Tibial artery (tissue), 4 donors: ENCODE measurements around the gene VWF.

Experiments
- DNase-seq, 2 donors: peaks; one replicate each; pipeline ENCODE4 v3.0.0-alpha.2; 2019
- H3K27ac ChIP-seq, 2 donors: fragments of 200-600 bp; sonication (generic) in 1 of 2; 1 replicate in 1 of 2; 2 replicates in 1 of 2; pipeline ENCODE4 v1.5.1; 2018 to 2019; ENCODE audit warnings: mild to moderate bottlenecking in 1 of 2
- H3K27me3 ChIP-seq, 2 donors: fragments of 200-600 bp; sonication (generic) in 1 of 2; one replicate each; pipeline versions ENCODE4 v1.5.1 to v1.6.0; 2016 to 2019
- H3K36me3 ChIP-seq, 3 donors: fragments of 200-600 bp; sonication (generic) in 2 of 3; one replicate each; pipeline ENCODE4 v1.5.1; 2016 to 2019; ENCODE audit warnings: mild to moderate bottlenecking in 2 of 3
- H3K4me1 ChIP-seq, 4 donors: fragments of 200-600 bp; sonication (generic) in 2 of 4; 1 replicate in 3 of 4; 2 replicates in 1 of 4; pipeline ENCODE4 v1.5.1; 2016 to 2019
- H3K4me3 ChIP-seq, 2 donors: fragments of 200-600 bp; sonication (generic) in 1 of 2; 1 replicate in 1 of 2; 2 replicates in 1 of 2; pipeline ENCODE4 v1.5.1; 2018 to 2019; ENCODE audit warnings: mild to moderate bottlenecking in 2 of 2
- H3K9me3 ChIP-seq, 3 donors: fragments of 200-600 bp; sonication (generic) in 1 of 3; one replicate each; pipeline ENCODE4 v1.5.1; 2016 to 2019
- intact Hi-C: fragments of 100-400 bp; cut with DNase I; formaldehyde crosslinking; loops from one replicate; pipeline ENCODE4 v1.15.0; 2023; ENCODE audit warnings: low total_unique reads
- TF ChIP-seq, protein P1 (sequence below), 2 experiments: fragments of 200-600 bp in 1 of 2; fragments of 450-650 bp in 1 of 2; IDR thresholded peaks; one replicate each; pipeline ENCODE4 v1.5.1; 2017 to 2019; ENCODE audit warnings: antibody characterized with exemption in 2 of 2, mild to moderate bottlenecking in 1 of 2, moderate library complexity in 1 of 2

VWF gene

DNA sequence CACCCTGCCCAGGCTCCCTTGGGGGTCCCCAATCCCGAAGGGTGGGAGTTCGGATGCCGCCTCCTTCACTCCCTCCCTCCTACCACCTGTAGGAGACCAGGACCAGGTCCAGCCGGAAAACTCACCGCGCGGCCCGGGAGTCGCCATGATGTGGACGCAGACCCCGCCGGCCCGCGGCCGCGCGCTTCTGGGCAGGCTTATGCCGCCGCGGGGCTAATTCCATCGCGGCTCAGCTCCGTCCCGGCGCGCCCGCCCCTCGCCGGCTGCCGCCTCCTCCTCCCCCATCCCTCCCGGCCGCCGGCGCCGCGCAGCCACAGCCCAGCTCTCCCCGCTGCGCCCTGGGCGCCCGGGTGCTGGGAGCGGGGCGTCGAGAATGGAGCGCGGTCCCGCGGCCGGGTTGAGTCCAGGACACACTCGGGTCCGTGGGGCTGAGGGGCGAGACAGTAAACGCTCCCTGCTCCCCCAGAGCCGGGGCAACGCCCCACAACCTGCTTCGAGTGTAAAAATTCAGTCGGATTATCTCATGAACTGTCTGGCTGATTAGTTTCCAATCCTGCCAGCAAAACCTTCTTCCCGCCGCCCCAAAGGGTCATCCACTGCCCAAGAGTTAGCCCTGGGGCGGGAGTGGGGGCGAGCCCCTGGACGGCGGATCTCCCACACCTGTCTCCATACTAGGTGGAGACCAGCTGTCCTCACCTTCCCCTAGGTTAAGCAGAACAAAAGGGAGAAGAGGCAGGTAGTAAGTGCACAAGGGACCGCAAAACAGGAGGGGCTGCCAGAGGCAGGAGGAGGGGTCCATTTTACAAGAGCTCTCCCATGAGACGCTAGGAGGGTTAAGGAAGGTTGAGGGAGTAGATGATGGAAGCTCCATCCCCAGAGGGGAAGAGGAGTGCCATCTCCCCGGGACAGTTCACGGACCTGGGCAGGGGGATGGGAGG, 179.1 kb downstream of the VWF start, which contains the start of gene ANO2:
TSS of gene ANO2 (minus strand) at position 189 of the 938 bp plus-strand sequence. CDS start at position 147, 42 bp downstream.
- H3K27ac ChIP-seq: no peak within 1 kb of the TSS
- H3K4me3 ChIP-seq: peak within 1 kb of the TSS; percentile 34 to 52

DNA sequence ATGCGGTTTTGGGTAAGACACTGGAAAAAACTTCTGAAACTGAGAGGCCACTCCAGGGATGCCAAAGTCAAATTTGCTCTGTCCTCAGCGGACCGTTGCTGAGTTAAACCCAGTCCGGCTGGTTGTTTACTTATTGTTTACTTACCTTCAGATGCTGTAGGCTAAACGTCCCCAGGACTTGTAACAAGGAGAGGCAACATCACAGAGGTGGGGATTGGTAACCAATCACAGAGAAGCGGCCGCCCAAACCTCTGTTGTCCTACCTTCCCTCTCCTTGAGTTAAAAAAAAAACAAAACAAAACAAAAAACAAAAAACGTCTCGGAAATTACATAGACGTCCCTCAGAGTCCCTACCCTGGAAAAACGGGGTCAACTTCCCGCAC, 179.8 kb downstream of the VWF start:
- H3K9me3 ChIP-seq: no peaks in the 10 kb centered on the region
- H3K4me3 ChIP-seq: peak overlapping the region; percentile 34 to 52
- no peak overlapping the region for H3K27ac ChIP-seq
- H3K27me3 ChIP-seq: peaks cover 0 to 49% of the 10 kb centered on the region in 2 donors
- TF ChIP-seq, protein P1, sequence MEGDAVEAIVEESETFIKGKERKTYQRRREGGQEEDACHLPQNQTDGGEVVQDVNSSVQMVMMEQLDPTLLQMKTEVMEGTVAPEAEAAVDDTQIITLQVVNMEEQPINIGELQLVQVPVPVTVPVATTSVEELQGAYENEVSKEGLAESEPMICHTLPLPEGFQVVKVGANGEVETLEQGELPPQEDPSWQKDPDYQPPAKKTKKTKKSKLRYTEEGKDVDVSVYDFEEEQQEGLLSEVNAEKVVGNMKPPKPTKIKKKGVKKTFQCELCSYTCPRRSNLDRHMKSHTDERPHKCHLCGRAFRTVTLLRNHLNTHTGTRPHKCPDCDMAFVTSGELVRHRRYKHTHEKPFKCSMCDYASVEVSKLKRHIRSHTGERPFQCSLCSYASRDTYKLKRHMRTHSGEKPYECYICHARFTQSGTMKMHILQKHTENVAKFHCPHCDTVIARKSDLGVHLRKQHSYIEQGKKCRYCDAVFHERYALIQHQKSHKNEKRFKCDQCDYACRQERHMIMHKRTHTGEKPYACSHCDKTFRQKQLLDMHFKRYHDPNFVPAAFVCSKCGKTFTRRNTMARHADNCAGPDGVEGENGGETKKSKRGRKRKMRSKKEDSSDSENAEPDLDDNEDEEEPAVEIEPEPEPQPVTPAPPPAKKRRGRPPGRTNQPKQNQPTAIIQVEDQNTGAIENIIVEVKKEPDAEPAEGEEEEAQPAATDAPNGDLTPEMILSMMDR (IDR thresholded peaks at IDR 0.05): no peak
- DNase-seq: no peak
- peaks cover 0 to 15% (median 7%) of the 10 kb centered on the region in 4 donors for H3K4me1 ChIP-seq
- intact Hi-C loops: no loop called here
- no peaks in the 10 kb centered on the region for H3K36me3 ChIP-seq

More for the DNA sequence above, 179.1 kb downstream of the VWF start, which contains the start of gene ANO2:
- intact Hi-C loops: no loop called here
- Histone ChIP-seq H3K4me1 (peaks cover 0 to 15% (median 7%) of the 10 kb centered on the region in 4 donors), H3K9me3 (no peaks in the 10 kb centered on the region), H3K27me3 (peaks cover 0 to 48% of the 10 kb centered on the region in 2 donors), H3K36me3 (no peaks in the 10 kb centered on the region)
- TF ChIP-seq, protein P1 (IDR thresholded peaks at IDR 0.05): no peak
- DNase-seq: no peak

DNA sequence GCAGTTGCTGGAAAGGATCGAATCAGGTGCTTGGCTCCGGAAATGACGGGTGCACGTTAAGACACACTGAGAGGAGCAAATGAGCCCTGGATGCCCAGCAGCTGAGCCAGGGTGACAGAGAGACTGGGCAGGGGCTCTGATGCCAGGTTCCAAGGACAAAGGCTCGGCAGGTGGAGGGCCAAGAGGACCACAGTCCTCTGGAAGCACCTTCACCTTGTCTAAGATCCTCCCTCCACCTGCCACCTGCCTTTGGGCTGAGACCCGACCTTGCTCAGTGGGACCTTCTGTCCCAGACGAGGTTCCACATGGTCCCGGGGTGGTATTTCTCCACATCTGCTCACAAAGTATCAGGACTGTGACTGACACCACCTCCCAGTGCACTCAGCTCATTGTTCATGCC, 180.4 kb downstream of the VWF start:
- intact Hi-C loops: no loop called here
- Histone ChIP-seq H3K4me1 (peaks cover 0 to 15% (median 7%) of the 10 kb centered on the region in 4 donors), H3K4me3 (no peak overlapping the region), H3K27me3 (peaks cover 0 to 45% of the 10 kb centered on the region in 2 donors), H3K27ac (no peak overlapping the region), H3K9me3 (no peaks in the 10 kb centered on the region), H3K36me3 (no peaks in the 10 kb centered on the region)
- DNase-seq: no peak
- TF ChIP-seq, protein P1 (IDR thresholded peaks at IDR 0.05): no peak

DNA sequence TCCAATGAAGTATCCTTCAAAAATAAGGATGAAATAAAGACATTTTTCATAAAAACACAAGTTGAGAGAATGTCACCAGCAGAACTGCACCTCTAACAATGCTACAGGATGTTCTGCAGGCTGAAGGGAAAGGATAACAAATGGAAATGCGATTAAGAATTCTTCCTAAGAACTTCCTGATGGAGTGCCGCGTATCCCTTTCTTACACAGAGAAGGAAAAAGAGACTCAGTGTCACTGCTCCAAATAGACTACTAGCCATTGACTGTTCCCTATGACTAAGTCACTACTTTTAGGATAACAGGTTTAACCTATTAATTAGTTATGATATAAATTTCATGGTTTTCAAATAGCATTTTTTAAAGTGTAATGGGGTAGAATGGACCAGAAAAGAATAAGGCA, 182.6 kb downstream of the VWF start:
- intact Hi-C loops: no loop called here
- Histone ChIP-seq H3K4me1 (peaks cover 0 to 15% (median 7%) of the 10 kb centered on the region in 4 donors), H3K4me3 (no peak overlapping the region), H3K36me3 (no peaks in the 10 kb centered on the region), H3K27me3 (peaks cover 0 to 43% of the 10 kb centered on the region in 2 donors), H3K27ac (no peak overlapping the region), H3K9me3 (no peaks in the 10 kb centered on the region)
- TF ChIP-seq, protein P1 (IDR thresholded peaks at IDR 0.05): no peak
- no peak for DNase-seq

DNA sequence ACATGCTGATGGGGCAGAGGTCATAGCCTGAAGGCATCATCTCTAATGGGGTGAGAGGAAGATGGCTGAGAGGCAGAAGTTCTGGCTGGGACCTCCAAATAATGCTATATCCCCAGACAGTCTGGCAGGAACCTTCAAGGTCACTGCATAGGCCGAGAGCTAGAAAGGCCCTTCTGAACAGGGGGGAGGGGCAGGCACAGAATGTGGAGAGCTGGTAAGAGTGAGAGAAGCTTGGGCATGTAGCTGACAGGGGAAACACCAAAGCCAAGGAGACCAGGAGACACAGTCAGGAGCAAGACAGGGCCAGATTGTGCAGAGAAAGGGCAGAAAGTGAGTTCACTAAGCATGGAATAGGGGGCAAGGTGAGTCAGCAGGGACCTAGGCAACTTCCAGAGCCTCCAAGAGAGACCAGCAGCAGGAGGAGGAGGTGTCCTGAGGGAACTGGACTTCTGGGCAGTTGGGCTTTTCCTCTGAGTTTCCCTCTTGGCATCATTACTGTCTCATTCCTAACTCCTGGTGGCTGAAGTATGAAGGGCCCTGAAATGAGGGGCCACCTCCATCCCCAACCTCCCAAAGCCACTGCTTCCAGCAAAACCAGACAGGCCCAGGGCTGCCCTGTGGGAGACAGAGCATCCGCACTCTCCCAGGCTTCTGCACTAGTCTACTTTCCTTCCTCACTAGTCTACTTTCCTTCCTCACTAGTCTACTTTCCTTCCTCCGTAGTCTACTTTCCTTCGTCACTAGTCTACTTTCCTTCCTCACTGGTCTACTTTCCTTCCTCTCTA, 196.5 kb downstream of the VWF start:
- intact Hi-C loops: no loop called here
- TF ChIP-seq, protein P1 (IDR thresholded peaks at IDR 0.05): no peak

More for the DNA sequence above, 196.5 kb downstream of the VWF start:
- no peak overlapping the region for H3K27ac ChIP-seq
- H3K9me3 ChIP-seq: no peaks in the 10 kb centered on the region
- DNase-seq: peak in 1 of 2 donors; percentile 24
- H3K27me3 ChIP-seq: peaks cover 0 to 25% of the 10 kb centered on the region in 2 donors
- no peaks in the 10 kb centered on the region for H3K36me3 ChIP-seq
- no peak overlapping the region for H3K4me3 ChIP-seq
- H3K4me1 ChIP-seq: no peaks in the 10 kb centered on the region
